Measurements from ENCODE around the gene DHX34. TPM values are rescaled to one million over a fixed set of nuclear protein-coding genes. Genes with fewer than 3 reads are reported as not detected.

The DHX34 gene
- total and polyA plus RNA-seq, 2 experiments from 2014 or later, result 16.1 to 33.7 TPM

GRCh38 chr19:47373246-47374240 lies 24.4 kb downstream of the DHX34 start:
- DNase-seq (ENCODE audit: low read depth in 1 of 2, low spot score in 1 of 2), result no peak
- Histone ChIP-seq H3K4me1 (ENCODE audit: low read depth) (no peaks in the 10 kb centered on the region), H3K27ac (no peak overlapping the region), H3K4me3 (no peak overlapping the region), H3K9me3 (ENCODE audit: low read depth) (no peaks in the 10 kb centered on the region), H3K36me3 (peaks cover 50% of the 10 kb centered on the region), H3K27me3 (no peaks in the 10 kb centered on the region)
- no peak for TF ChIP-seq CTCF (IDR thresholded peaks at IDR 0.05; ENCODE audit: low read depth, low read length)

GRCh38 chr19:47374876-47375693 lies 26.0 kb downstream of the DHX34 start:
- no peaks in the 10 kb centered on the region for H3K9me3 ChIP-seq (ENCODE audit: low read depth)
- H3K36me3 ChIP-seq, result peaks cover 38% of the 10 kb centered on the region
- H3K4me3 ChIP-seq, result no peak overlapping the region
- H3K27ac ChIP-seq, result no peak overlapping the region
- H3K27me3 ChIP-seq, result no peaks in the 10 kb centered on the region
- no peak for TF ChIP-seq CTCF (IDR thresholded peaks at IDR 0.05; ENCODE audit: low read depth, low read length)
- no peak for DNase-seq (ENCODE audit: low read depth in 1 of 2, low spot score in 1 of 2)
- no peaks in the 10 kb centered on the region for H3K4me1 ChIP-seq (ENCODE audit: low read depth)

GRCh38 chr19:47375694-47376588 lies 26.8 kb downstream of the DHX34 start:
- Histone ChIP-seq H3K4me3 (no peak overlapping the region), H3K27ac (no peak overlapping the region), H3K4me1 (ENCODE audit: low read depth) (no peaks in the 10 kb centered on the region), H3K36me3 (peaks cover 38% of the 10 kb centered on the region), H3K9me3 (ENCODE audit: low read depth) (no peaks in the 10 kb centered on the region), H3K27me3 (no peaks in the 10 kb centered on the region)
- TF ChIP-seq CTCF (IDR thresholded peaks at IDR 0.05; ENCODE audit: low read depth, low read length), result no peak
- no peak for DNase-seq (ENCODE audit: low read depth in 1 of 2, low spot score in 1 of 2)

GRCh38 chr19:47376589-47377144 lies 27.6 kb downstream of the DHX34 start:
- no peaks in the 10 kb centered on the region for H3K27me3 ChIP-seq
- no peaks in the 10 kb centered on the region for H3K4me1 ChIP-seq (ENCODE audit: low read depth)
- no peak overlapping the region for H3K4me3 ChIP-seq
- TF ChIP-seq CTCF (IDR thresholded peaks at IDR 0.05; ENCODE audit: low read depth, low read length), result no peak
- no peak overlapping the region for H3K27ac ChIP-seq
- H3K36me3 ChIP-seq, result peaks cover 37% of the 10 kb centered on the region
- no peak for DNase-seq (ENCODE audit: low read depth in 1 of 2, low spot score in 1 of 2)
- no peaks in the 10 kb centered on the region for H3K9me3 ChIP-seq (ENCODE audit: low read depth)

All from cardiac muscle cell (in vitro differentiated cells and primary cell).